BLaER1 (cell line): Measurements from ENCODE around the gene BMX.

ENCODE experiments used
- H3K27ac ChIP-seq: shearing (Covaris generic); formaldehyde crosslinking; 2 replicates; pipeline ENCODE4 v1.8.1; 2022
- H3K27me3 ChIP-seq: shearing (Covaris generic); formaldehyde crosslinking; 2 replicates; pipeline ENCODE4 v1.8.1; 2022
- H3K36me3 ChIP-seq: shearing (Covaris generic); formaldehyde crosslinking; 2 replicates; pipeline ENCODE4 v1.8.1; 2022
- H3K4me1 ChIP-seq: shearing (Covaris generic); formaldehyde crosslinking; 2 replicates; pipeline ENCODE4 v1.8.1; 2022
- H3K4me2 ChIP-seq: shearing (Covaris generic); formaldehyde crosslinking; 2 replicates; pipeline ENCODE4 v1.8.1; 2022
- H3K4me3 ChIP-seq: shearing (Covaris generic); formaldehyde crosslinking; 2 replicates; pipeline ENCODE4 v1.8.1; 2022
- H3K9ac ChIP-seq: shearing (Covaris generic); formaldehyde crosslinking; 2 replicates; pipeline ENCODE4 v1.8.1; 2022
- H3K9me3 ChIP-seq: shearing (Covaris generic); formaldehyde crosslinking; 2 replicates; pipeline ENCODE4 v1.8.1; 2022
- H4K20me1 ChIP-seq: shearing (Covaris generic); formaldehyde crosslinking; 2 replicates; pipeline ENCODE4 v1.8.1; 2022
- Cebpa-rat ChIP-seq: shearing (Covaris generic); IDR thresholded peaks from 2 replicates; pipeline ENCODE4 v1.8.1; 2022

Gene BMX

DNA sequence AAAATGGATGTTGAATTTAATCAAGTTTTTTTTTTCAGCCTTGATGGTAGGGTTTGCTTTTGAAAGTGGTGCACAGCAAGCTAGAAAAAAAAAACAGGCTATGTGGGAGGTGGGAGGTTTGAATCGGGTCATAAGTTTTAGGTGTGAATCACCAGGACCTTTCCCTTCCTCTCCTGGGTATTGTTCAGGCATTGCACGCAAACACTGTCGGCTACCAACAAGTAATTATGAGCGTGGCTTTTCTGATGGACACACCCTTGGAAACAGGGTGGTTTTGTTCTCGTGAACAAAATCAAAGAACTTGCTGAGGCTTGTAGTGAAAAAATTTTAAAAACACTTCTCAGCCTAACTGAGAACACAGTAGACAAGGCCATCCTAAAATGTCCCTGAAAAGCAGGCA lies 25.6 kb upstream of the BMX start:
- no peak overlapping the region for H3K4me2 ChIP-seq
- H3K9me3 ChIP-seq = no peaks in the 10 kb centered on the region; the same call in 1 of the 2 replicates
- H3K4me3 ChIP-seq = no peak overlapping the region
- no peak for TF ChIP-seq Cebpa-rat
- no peak overlapping the region for H3K27ac ChIP-seq
- peaks cover 72% of the 10 kb centered on the region for H3K27me3 ChIP-seq
- H3K9ac ChIP-seq = no peak overlapping the region
- peaks cover 19% of the 10 kb centered on the region; the same call in 1 of the 2 replicates for H4K20me1 ChIP-seq
- no peaks in the 10 kb centered on the region for H3K4me1 ChIP-seq
- no peaks in the 10 kb centered on the region for H3K36me3 ChIP-seq

GRCh38 chrX:15475486-15475885 lies 25.1 kb upstream of the BMX start:
- Histone ChIP-seq H3K36me3 (no peaks in the 10 kb centered on the region), H3K27ac (no peak overlapping the region), H3K27me3 (peaks cover 77% of the 10 kb centered on the region), H3K9ac (no peak overlapping the region), H3K4me2 (no peak overlapping the region), H3K4me3 (no peak overlapping the region), H3K4me1 (no peaks in the 10 kb centered on the region), H3K9me3 (no peaks in the 10 kb centered on the region; the same call in 1 of the 2 replicates), H4K20me1 (peaks cover 19% of the 10 kb centered on the region; the same call in 1 of the 2 replicates)
- TF ChIP-seq Cebpa-rat = no peak

GRCh38 chrX:15483891-15484290 lies 16.7 kb upstream of the BMX start:
- H3K27me3 ChIP-seq = peaks cover 70% of the 10 kb centered on the region
- H3K4me3 ChIP-seq = no peak overlapping the region
- H3K9me3 ChIP-seq = no peaks in the 10 kb centered on the region; the same call in 1 of the 2 replicates
- H3K9ac ChIP-seq = no peak overlapping the region
- TF ChIP-seq Cebpa-rat = no peak
- no peaks in the 10 kb centered on the region for H3K36me3 ChIP-seq
- H3K4me2 ChIP-seq = no peak overlapping the region
- no peak overlapping the region for H3K27ac ChIP-seq
- peaks cover 5% of the 10 kb centered on the region; the same call in 1 of the 2 replicates for H4K20me1 ChIP-seq
- no peaks in the 10 kb centered on the region for H3K4me1 ChIP-seq

DNA sequence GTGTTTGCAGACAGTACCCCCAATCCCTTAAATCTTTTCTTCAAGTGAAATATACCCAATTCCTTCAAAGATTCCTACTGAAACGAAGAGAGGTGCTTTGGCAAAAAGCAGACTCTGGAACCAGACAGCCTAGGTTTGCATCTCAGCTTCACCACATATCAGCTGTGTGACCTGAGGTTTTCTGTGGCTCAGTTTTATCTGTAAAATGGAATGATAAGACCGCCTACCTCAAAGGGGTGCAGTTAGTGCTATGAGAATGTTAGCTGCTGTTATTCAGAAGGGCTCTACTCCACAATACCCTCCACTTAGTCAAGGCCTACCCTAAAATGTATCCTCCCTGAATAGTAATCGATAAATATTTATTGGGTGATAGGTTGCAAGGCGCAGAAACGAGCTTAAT lies 8.1 kb upstream of the BMX start:
- H3K27ac ChIP-seq = no peak overlapping the region
- peaks cover 14% of the 10 kb centered on the region; the same call in 1 of the 2 replicates for H4K20me1 ChIP-seq
- no peaks in the 10 kb centered on the region for H3K36me3 ChIP-seq
- H3K9ac ChIP-seq = no peak overlapping the region
- no peak for TF ChIP-seq Cebpa-rat
- peaks cover 78% of the 10 kb centered on the region for H3K27me3 ChIP-seq
- no peak overlapping the region for H3K4me2 ChIP-seq
- no peaks in the 10 kb centered on the region for H3K9me3 ChIP-seq
- no peak overlapping the region for H3K4me3 ChIP-seq
- H3K4me1 ChIP-seq = no peaks in the 10 kb centered on the region

DNA sequence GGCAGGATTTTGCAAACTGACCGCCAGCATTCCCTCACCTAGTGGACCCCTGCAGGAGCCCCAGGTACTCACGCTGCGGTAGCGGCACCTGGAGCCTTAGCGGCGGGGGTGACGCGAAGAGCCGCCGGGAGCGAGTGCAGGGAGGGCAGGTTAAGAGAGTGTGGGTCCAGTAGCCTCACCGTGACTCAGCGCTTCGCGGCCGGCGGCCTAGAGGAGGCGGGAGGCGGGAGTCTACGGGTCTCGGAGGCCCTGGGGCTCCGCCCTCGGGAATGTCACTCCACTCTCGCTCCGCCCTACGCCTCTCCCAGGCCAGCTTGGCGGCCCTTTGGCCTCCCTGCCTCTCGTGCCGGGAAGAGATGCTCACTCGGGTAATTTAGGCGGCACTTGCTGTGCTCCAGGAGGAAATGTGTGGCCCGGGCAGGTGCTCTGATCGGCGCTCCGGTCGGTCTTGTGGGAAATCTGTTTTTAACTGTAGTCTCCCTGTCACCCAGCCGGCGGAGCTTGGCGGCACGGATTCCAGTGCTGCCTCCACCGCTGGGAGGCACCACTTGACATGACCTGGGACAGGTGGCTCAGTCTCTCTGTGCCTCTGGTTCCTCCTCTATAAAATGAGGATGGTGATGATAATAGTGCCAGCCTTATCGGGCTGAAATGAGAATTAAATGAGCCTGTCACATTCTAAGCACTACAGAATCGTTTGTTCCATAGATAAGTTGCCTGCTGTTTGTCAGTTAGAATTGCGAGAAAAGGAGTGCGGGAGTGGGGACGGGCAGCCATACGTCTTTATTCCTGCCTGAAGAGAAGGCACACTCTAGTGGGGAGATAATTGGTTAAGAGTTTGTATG lies 7.3 kb upstream of the BMX start, which contains the start of gene PIR:
Gene PIR, minus strand, starts transcription at position 216 of the 845 bp plus-strand sequence. CDS start 2,076 bp downstream, outside the sequence.
- H3K4me2 ChIP-seq = no peak within 1 kb of the TSS
- no peak within 1 kb of the TSS for H3K27ac ChIP-seq
- H4K20me1 ChIP-seq = peaks cover 18% of the 10 kb centered on the region; the same call in 1 of the 2 replicates
- H3K36me3 ChIP-seq = no peaks in the 10 kb centered on the region
- TF ChIP-seq Cebpa-rat = no peak
- H3K9ac ChIP-seq = no peak within 1 kb of the TSS
- H3K4me1 ChIP-seq = no peaks in the 10 kb centered on the region
- no peak within 1 kb of the TSS for H3K4me3 ChIP-seq
- H3K9me3 ChIP-seq = no peaks in the 10 kb centered on the region
- H3K27me3 ChIP-seq = peaks cover 80% of the 10 kb centered on the region

DNA sequence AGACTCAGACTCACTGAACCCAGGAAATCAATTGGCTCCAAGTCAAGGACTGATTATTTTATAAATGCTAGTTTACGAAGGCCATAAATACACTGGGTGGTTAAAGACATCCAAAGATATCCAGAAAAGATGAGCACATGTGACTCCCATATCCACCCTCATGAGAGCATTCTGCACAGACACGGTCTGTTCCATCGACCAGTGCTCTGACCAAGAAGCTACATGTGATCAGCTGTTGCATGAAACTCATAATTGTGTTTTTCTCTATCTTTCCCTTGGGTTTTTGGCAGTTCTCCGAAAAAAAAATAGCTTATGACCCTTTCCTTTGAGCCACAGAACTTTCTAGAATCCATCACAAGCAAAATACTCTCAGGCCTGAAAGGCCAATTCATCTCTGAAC lies 4.8 kb upstream of the BMX start:
- no peak for TF ChIP-seq Cebpa-rat

DNA sequence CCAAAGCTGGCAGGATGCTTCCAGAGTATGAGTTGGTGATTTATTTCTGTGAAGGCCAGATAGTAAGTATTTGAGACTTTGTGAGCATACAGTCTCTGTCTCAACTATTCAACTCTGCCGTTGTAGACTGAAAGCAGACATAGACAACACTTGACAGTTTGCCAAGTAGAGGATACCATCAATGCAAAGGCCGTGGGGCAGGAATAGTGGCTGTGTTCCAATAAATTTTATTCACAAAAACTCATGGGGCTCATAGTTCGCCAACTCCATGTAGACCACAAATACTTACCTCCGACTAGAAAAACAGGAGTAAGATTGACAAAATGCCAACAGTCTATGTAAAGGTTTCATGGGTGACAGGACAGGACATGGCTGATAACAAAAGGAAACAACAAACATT lies 3.8 kb upstream of the BMX start:
- Histone ChIP-seq H3K9me3 (no peaks in the 10 kb centered on the region), H3K4me1 (no peaks in the 10 kb centered on the region), H3K4me3 (no peak overlapping the region), H3K27ac (no peak overlapping the region), H3K9ac (no peak overlapping the region), H4K20me1 (peaks cover 13% of the 10 kb centered on the region; the same call in 1 of the 2 replicates), H3K27me3 (peaks cover 93% of the 10 kb centered on the region), H3K4me2 (no peak overlapping the region), H3K36me3 (no peaks in the 10 kb centered on the region)
- TF ChIP-seq Cebpa-rat = no peak

More for the DNA sequence above, 4.8 kb upstream of the BMX start:
- Histone ChIP-seq H3K36me3 (no peaks in the 10 kb centered on the region), H3K4me3 (no peak overlapping the region), H3K4me1 (no peaks in the 10 kb centered on the region), H4K20me1 (peaks cover 14% of the 10 kb centered on the region; the same call in 1 of the 2 replicates), H3K9ac (no peak overlapping the region), H3K4me2 (no peak overlapping the region), H3K27me3 (peaks cover 92% of the 10 kb centered on the region), H3K27ac (no peak overlapping the region), H3K9me3 (no peaks in the 10 kb centered on the region)

GRCh38 chrX:15497865-15498264 lies 2.7 kb upstream of the BMX start:
- no peaks in the 10 kb centered on the region for H3K9me3 ChIP-seq
- H3K4me3 ChIP-seq = no peak overlapping the region
- H3K36me3 ChIP-seq = no peaks in the 10 kb centered on the region
- H3K4me2 ChIP-seq = no peak overlapping the region
- H4K20me1 ChIP-seq = peaks cover 13% of the 10 kb centered on the region; the same call in 1 of the 2 replicates
- TF ChIP-seq Cebpa-rat = no peak
- peaks cover 93% of the 10 kb centered on the region for H3K27me3 ChIP-seq
- no peak overlapping the region for H3K9ac ChIP-seq
- no peak overlapping the region for H3K27ac ChIP-seq
- no peaks in the 10 kb centered on the region for H3K4me1 ChIP-seq

- no peak overlapping the region for H3K27ac ChIP-seq
- peaks cover 93% of the 10 kb centered on the region for H3K27me3 ChIP-seq
- no peaks in the 10 kb centered on the region for H3K4me1 ChIP-seq
- H3K9me3 ChIP-seq = no peaks in the 10 kb centered on the region
- H3K4me2 ChIP-seq = no peak overlapping the region
- no peak for TF ChIP-seq Cebpa-rat
- H3K9ac ChIP-seq = no peak overlapping the region
- H4K20me1 ChIP-seq = peaks cover 8% of the 10 kb centered on the region; the same call in 1 of the 2 replicates
- H3K4me3 ChIP-seq = no peak overlapping the region
- H3K36me3 ChIP-seq = no peaks in the 10 kb centered on the region
These were observed 1.9 kb upstream of the BMX start for GRCh38 chrX:15498741-15499140.

DNA sequence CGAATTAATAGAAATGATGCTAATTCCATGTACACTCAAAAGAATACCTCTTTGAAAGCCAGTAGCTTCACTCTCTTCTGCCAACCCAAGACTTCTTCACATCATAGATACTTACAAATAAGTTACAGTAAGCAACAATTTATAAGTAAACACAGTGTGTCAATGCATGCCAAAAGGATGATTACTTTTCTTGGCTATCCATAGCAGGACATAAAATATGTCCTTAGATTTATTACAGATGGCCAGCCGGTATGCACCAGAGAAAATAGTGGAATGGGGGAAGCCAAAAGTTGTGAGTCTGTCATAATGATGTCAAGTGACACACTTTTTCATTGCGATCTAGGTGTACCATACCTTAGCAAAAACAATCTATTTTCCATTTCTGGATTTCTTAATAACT lies 631 bp upstream of the BMX start:
- H3K9me3 ChIP-seq = no peaks in the 10 kb centered on the region
- peaks cover 93% of the 10 kb centered on the region for H3K27me3 ChIP-seq
- no peaks in the 10 kb centered on the region for H3K4me1 ChIP-seq
- H3K4me3 ChIP-seq = no peak overlapping the region
- H4K20me1 ChIP-seq = peaks cover 8% of the 10 kb centered on the region; the same call in 1 of the 2 replicates
- no peak overlapping the region for H3K4me2 ChIP-seq
- no peak overlapping the region for H3K9ac ChIP-seq
- H3K36me3 ChIP-seq = no peaks in the 10 kb centered on the region
- no peak overlapping the region for H3K27ac ChIP-seq
- TF ChIP-seq Cebpa-rat = no peak
